Fibroblast of lung (primary cell): ENCODE results near the gene GBA2. TPM values are rescaled to one million over a fixed set of nuclear protein-coding genes. Genes with fewer than 3 reads are reported as not detected.

Experiments used
- DNase-seq, 2 donors: peaks; one replicate each; pipeline versions ENCODE4 v3.0.0 to v3.0.0-alpha.2; 2010; ENCODE audit warnings: low read depth in 2 of 2
- H2AFZ ChIP-seq: 2 replicates; pipeline ENCODE4 v1.5.1; 2012; ENCODE audit warnings: low read length, control low read depth, inconsistent platforms
- H3K27ac ChIP-seq: 2 replicates; pipeline ENCODE4 v1.5.1; 2011; ENCODE audit warnings: low read length, control low read depth; ENCODE audit not compliant: insufficient read depth
- H3K27me3 ChIP-seq: 2 replicates; pipeline ENCODE4 v1.5.1; 2011; ENCODE audit warnings: mild to moderate bottlenecking, low read length; ENCODE audit not compliant: control insufficient read depth, insufficient read depth
- H3K36me3 ChIP-seq: 2 replicates; pipeline ENCODE4 v1.5.1; 2011; ENCODE audit warnings: low read length; ENCODE audit not compliant: control insufficient read depth, insufficient read depth
- H3K4me1 ChIP-seq: 2 replicates; pipeline ENCODE4 v1.5.1; 2011; ENCODE audit warnings: low read length; ENCODE audit not compliant: control insufficient read depth, insufficient read depth; ENCODE audit errors: extremely low read depth
- H3K4me2 ChIP-seq: 2 replicates; pipeline ENCODE4 v1.5.1; 2011; ENCODE audit warnings: low read length, control low read depth; ENCODE audit not compliant: insufficient read depth; ENCODE audit errors: extremely low read depth
- H3K4me3 ChIP-seq, 4 experiments: fragments of 200-600 bp in 1 of 4; sonication (generic) in 1 of 4; replicated peaks in 1 of 4; 2 replicates each; pipeline ENCODE4 v1.5.1; 2011 to 2016; ENCODE audit warnings: low read length in 4 of 4, low read depth in 3 of 4, mild to moderate bottlenecking in 3 of 4, control low read depth in 2 of 4, inconsistent platforms in 1 of 4, mixed read lengths in 1 of 4; ENCODE audit not compliant: insufficient read depth in 1 of 4; ENCODE audit errors: control extremely low read depth in 1 of 4
- H3K79me2 ChIP-seq: 2 replicates; pipeline ENCODE4 v1.5.1; 2012; ENCODE audit warnings: mild to moderate bottlenecking, low read length, inconsistent platforms; ENCODE audit not compliant: control insufficient read depth, insufficient read depth
- H3K9ac ChIP-seq: 2 replicates; pipeline ENCODE4 v1.5.1; 2011; ENCODE audit warnings: mild to moderate bottlenecking, low read length, control low read depth; ENCODE audit not compliant: insufficient read depth
- H3K9me3 ChIP-seq: 2 replicates; pipeline ENCODE4 v1.5.1; 2012; ENCODE audit warnings: low read depth, low read length; ENCODE audit not compliant: control insufficient read depth, insufficient read depth
- H4K20me1 ChIP-seq: 2 replicates; pipeline ENCODE4 v1.5.1; 2011; ENCODE audit warnings: low read length; ENCODE audit not compliant: control insufficient read depth, insufficient read depth; ENCODE audit errors: extremely low read depth
- CTCF ChIP-seq, 2 donors: IDR thresholded peaks in 1 of 2; conservative IDR thresholded peaks in 1 of 2; 1 replicate in 1 of 2; 2 replicates in 1 of 2; pipeline ENCODE4 v1.5.1; 2011 to 2012; ENCODE audit warnings: low read length in 2 of 2, control low read depth in 1 of 2, inconsistent platforms in 1 of 2, low read depth in 1 of 2, mild to moderate bottlenecking in 1 of 2
- EZH2 ChIP-seq: IDR thresholded peaks from 2 replicates; pipeline ENCODE4 v1.5.1; 2012; ENCODE audit warnings: low read length, control low read depth, mild to moderate bottlenecking; ENCODE audit errors: missing control alignments
- polyA plus RNA-seq, 2 donors: library from polyadenylated mRNA; depleted of rRNA in 1 of 2; stranded (reverse) in 1 of 2; unstranded in 1 of 2; fragments of >200 nt; gene quantifications; 2 replicates each; pipeline ENCODE4 v1.2.1, GENCODE V29; 2011 to 2012; ENCODE audit warnings: missing spikeins in 1 of 2
- total RNA-seq: library from RNA; depleted of rRNA; stranded (reverse); fragments of >200 nt; gene quantifications from 2 replicates; pipeline ENCODE4 v1.2.1, GENCODE V29; 2014

The GBA2 gene
- total and polyA plus RNA-seq, 2 donors (not counting 1 experiment from before 2014, with no cell fraction given), result 23.9 to 25.5 TPM

DNA sequence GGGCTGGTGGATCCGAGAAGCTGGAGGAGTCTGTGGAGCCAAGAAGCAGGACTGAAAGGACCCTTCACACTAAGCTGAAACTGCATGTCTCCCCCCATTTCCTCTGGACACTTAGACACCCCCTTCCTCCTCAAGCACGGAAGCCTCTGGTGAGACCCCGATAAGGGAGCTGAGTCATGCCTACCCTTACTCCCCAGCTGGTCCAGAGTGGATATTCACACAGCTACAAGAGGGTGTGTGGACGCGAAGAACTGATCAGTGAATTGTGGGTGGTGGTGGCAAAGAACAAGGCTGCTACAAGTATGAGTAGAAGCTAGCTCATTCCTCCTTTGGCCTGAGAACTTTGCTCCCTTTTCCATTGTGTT, 21.4 kb downstream of the GBA2 start:
- H3K79me2 ChIP-seq, result peaks cover 77% of the 10 kb centered on the region
- H3K27ac ChIP-seq, result peak overlapping the region; percentile 94
- no peaks in the 10 kb centered on the region for H3K9me3 ChIP-seq
- H3K4me1 ChIP-seq, result peaks cover 17% of the 10 kb centered on the region
- peak overlapping the region; percentile 71 to 99 (median 96) for H3K4me3 ChIP-seq
- peak overlapping the region; percentile 100 for H3K4me2 ChIP-seq
- no peaks in the 10 kb centered on the region for H4K20me1 ChIP-seq
- peak overlapping the region; percentile 53 for H3K9ac ChIP-seq
- H3K36me3 ChIP-seq, result peaks cover 23% of the 10 kb centered on the region
- no peak for DNase-seq
- no peaks in the 10 kb centered on the region for H3K27me3 ChIP-seq
- TF ChIP-seq CTCF (conservative IDR thresholded peaks at IDR 0.05 in 1 of 2, IDR thresholded peaks at IDR 0.05 in 1 of 2; ENCODE audit: low read depth in 1 of 2, low read length in 2 of 2) (no peak), EZH2 (no peak)
- H2AFZ ChIP-seq, result no peak overlapping the region

DNA sequence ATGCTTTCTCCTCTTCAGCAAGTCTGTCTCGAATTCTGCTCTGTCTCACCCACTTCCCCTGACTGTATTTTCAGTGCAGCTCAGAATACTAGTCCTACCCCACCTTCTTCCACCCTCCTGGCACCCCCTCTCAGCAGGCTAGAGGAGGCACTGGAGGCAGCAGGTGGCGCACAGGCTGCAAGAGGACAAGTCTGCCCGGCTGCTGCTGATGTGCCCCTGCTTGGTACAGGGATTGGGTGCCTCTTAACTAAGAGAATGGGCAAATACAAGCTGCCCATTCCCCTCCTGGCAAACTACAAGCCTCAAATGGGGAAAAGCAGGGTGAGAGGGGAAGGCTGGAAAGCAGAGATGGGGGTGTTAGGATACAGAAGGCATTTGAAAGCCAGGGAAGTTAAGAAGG, 22.1 kb downstream of the GBA2 start:
- Histone ChIP-seq H3K79me2 (peaks cover 82% of the 10 kb centered on the region), H3K4me1 (peaks cover 17% of the 10 kb centered on the region), H4K20me1 (no peaks in the 10 kb centered on the region), H2AFZ (no peak overlapping the region), H3K9me3 (no peaks in the 10 kb centered on the region), H3K4me3 (peak overlapping the region in 3 of 4 experiments; percentile 95 to 99 (median 96)), H3K27ac (peak overlapping the region; percentile 94), H3K27me3 (no peaks in the 10 kb centered on the region), H3K36me3 (peaks cover 26% of the 10 kb centered on the region), H3K4me2 (peak overlapping the region; percentile 100), H3K9ac (no peak overlapping the region)
- TF ChIP-seq EZH2 (no peak), CTCF (conservative IDR thresholded peaks at IDR 0.05 in 1 of 2, IDR thresholded peaks at IDR 0.05 in 1 of 2; ENCODE audit: low read depth in 1 of 2, low read length in 2 of 2) (peak; percentile 6 to 19)
- DNase-seq, result peak; percentile 54 to 62

DNA sequence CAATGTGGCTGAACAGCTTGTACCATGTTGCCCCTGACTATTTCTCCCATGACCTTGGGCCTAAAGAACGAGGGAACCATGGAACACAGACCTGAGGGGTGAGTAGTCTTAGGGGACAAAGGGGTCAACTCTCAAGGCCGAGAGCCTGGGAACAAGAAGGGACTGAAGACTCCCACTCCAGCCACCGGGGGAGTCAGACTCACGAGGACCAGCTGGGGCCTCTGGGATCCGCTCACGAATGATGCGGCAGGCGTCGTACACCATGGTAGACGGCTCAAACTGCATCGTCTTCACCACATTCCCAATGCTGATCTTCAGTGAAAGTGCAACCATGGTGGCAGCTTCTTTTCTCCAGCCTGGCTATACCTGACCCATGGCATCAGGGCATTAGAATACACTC, 23.7 kb downstream of the GBA2 start:
- Histone ChIP-seq H3K4me2 (no peak overlapping the region), H3K9ac (no peak overlapping the region), H3K4me3 (no peak overlapping the region), H3K27me3 (no peaks in the 10 kb centered on the region), H4K20me1 (no peaks in the 10 kb centered on the region), H3K9me3 (no peaks in the 10 kb centered on the region), H3K4me1 (peaks cover 14% of the 10 kb centered on the region), H3K36me3 (peaks cover 39% of the 10 kb centered on the region), H3K79me2 (peaks cover 77% of the 10 kb centered on the region), H3K27ac (no peak overlapping the region), H2AFZ (no peak overlapping the region)
- no peak for DNase-seq
- no peak for TF ChIP-seq CTCF (conservative IDR thresholded peaks at IDR 0.05 in 1 of 2, IDR thresholded peaks at IDR 0.05 in 1 of 2; ENCODE audit: low read depth in 1 of 2, low read length in 2 of 2)
- TF ChIP-seq EZH2, result no peak
